HG02798 (cell line): ENCODE measurements around the gene ME3.

Experiments
- ATAC-seq: cut with Tn5 transposase; IDR thresholded peaks from one replicate; pipeline ENCODE4 v1.9.1; 2021; ENCODE audit warnings: mild to moderate bottlenecking; ENCODE audit not compliant: unreplicated experiment, poor library complexity

The ME3 gene

DNA sequence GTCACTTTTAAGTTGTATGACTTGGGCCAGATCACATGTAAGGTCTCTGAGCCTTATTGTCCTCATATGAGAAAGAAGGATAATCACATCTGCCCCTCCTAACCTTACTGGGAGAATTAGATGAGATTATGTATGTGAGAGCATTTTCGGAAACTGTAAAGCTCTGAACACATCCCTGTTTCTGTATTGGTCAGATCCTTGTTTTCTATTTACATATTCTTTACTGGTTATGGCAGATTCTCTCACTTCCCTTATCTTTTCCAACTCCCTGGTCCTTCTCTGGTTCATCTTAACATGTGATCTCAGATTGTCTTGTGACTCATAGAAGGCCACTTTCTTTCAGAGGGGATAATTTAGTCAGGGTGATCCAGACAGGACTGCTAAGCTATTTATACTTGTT lies 255.9 kb downstream of the ME3 start:
- no peak for ATAC-seq

- no peak for ATAC-seq
Measured at GRCh38 chr11:86415026-86415425, 257.4 kb downstream of the ME3 start.

DNA sequence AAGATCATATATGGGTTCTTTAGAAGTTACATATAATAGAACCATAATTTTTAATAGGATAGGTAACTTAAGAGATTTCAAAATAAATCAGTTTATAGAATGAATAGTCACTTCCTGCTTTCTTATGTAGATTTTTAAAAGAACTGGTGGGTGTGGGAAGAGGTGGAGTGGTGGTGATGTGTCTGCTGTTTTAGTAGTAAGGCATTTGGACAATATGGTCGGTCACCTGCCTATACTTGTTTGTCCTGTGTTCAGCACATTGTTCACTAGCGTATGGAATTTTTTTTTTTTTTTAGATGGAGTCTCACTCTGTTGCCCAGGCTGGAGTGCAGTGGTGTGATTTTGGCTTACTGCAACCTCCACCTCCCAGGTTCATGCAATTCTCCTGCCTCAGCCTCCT lies 258.4 kb downstream of the ME3 start:
- no peak for ATAC-seq

DNA sequence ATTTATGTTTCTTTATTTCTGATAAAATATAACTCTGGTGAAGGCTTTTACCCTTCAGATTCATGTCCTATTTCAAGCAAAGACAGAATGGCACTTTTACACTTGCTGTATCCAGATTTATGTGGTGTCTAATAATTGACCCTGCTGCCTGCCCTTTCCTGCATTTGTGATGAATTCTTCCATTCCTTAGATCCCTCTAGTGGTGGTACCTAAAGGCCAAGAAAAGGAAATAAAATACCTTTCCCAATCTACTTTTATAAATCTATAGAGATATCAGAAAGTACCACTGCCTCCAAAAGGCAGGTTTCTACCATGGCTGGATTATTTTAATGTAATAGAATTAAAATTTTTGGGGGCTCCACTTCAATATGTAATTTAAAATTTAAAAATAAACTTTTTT lies 263.6 kb downstream of the ME3 start:
- ATAC-seq: no peak

GRCh38 chr11:86403458-86403857 lies 269.0 kb downstream of the ME3 start:
- ATAC-seq: no peak

DNA sequence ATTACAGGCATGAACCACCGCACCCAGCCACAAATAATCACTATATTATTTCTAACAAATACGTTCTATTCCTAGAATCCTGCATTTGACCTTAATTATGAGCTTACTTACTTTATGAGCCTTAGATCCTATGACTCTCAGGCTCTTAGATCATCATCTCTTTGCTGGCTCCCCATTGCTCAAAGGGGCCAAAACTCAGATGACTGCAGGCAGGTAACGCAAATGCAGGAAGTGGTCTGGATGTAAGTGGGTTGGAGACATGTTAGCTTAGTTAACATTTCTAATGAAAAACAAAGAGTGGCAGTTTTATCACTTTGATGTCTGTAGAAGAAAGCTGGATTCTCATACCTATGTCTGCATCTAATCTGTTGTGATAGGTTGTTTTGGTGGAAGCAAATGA lies 274.3 kb downstream of the ME3 start:
- no peak for ATAC-seq

DNA sequence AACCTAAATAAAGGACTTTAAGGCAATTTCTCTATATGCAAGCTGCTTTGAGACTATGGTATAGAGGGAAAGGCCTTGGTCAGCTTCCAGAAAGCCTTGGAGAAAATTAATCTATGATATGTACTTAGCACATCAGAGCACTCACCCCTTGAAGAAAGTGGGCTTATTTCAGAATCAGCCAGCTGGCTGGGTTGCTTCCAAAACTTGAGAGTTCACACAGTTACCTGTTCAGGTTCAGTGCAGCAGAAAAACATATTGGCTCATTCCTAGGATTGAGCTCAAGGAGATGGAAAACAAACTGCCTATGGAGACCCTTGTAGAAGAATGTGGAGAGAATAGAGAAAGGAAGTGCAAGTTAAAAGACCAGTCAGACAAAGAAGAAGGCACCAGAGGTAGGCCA lies 275.1 kb downstream of the ME3 start:
- ATAC-seq: no peak

- no peak for ATAC-seq
Measured at GRCh38 chr11:86396396-86396795, 276.0 kb downstream of the ME3 start.

DNA sequence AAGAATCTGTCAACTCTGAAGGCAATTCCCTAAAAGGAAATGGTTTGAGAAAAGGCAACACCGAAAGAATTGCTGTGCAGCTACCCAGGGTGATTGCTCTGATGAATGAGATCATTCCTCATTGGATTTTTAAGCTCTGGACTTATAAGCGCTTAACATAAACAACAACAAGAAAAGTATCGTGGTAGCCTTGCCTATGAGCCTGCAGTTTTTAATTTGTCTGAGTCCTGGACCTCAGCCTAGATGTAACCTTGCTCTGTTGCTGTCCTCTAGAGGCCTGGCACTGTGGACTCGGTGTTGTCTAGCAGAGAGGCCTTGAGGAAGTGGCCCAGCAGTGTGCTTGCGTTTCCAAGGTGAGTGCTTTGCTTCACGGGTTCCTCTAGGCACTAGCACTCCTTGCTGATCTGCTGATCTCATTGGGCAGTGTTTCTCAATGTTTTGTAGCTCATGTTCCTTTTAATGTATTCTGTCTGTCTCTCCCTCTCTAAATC lies 277.3 kb downstream of the ME3 start:
- ATAC-seq: no peak
